Endothelial cell of umbilical vein (primary cell): ENCODE results near the gene GCLC. TPM values are rescaled to one million over a fixed set of nuclear protein-coding genes. Genes with fewer than 3 reads are reported as not detected.

ENCODE experiments used
- BruUV-seq: library from RNA; stranded (reverse); fragments of 400-500 nt; replicated peaks from 2 replicates; lab custom pipeline; 2021; lab: Mats Ljungman, UMichigan
- CTCF ChIA-PET: fragments of 300-600, 350-600 bp; sonication (Branson Sonifier 250); formaldehyde crosslinking; loops from one replicate; lab custom pipeline; 2021; ENCODE audit warnings: antibody characterized with exemption, inconsistent platforms; lab: Charles Lee
- POLR2A ChIA-PET: fragments of 300-600, 350-600 bp; sonication (Branson Sonifier 250); formaldehyde crosslinking; loops from one replicate; lab custom pipeline; 2021; ENCODE audit warnings: antibody characterized with exemption, inconsistent platforms; lab: Charles Lee
- DNase-seq: peaks from one replicate; pipeline ENCODE4 v3.0.0-alpha.2; 2011; ENCODE audit warnings: low read depth, low spot score
- FAIRE-seq: peaks from 2 replicates; lab custom pipeline; 2011; peaks lifted over from hg19 to GRCh38; lab: Jason Lieb, UNC
- H2AFZ ChIP-seq: 2 replicates; pipeline ENCODE4 v1.6.0; 2012; ENCODE audit warnings: low read depth, low read length, control low read depth, inconsistent platforms
- H3K27ac ChIP-seq: 2 replicates; pipeline ENCODE4 v1.5.1; 2011; ENCODE audit warnings: low read depth, mild to moderate bottlenecking, control low read depth, low read length, moderate library complexity; ENCODE audit not compliant: insufficient read depth
- H3K27me3 ChIP-seq, 2 experiments: 2 replicates each; pipeline versions ENCODE4 v1.6.0 to v1.6.1; 2011; ENCODE audit warnings: low read length in 2 of 2, mixed read lengths in 1 of 2; ENCODE audit not compliant: control insufficient read depth in 2 of 2, insufficient read depth in 2 of 2
- H3K36me3 ChIP-seq, 2 experiments: 2 replicates in 1 of 2; 3 replicates in 1 of 2; pipeline ENCODE4 v1.5.1; 2011; ENCODE audit warnings: low read length in 2 of 2, mild to moderate bottlenecking in 1 of 2, moderate library complexity in 1 of 2; ENCODE audit not compliant: control insufficient read depth in 2 of 2, insufficient read depth in 2 of 2; ENCODE audit errors: extremely low read depth in 1 of 2
- H3K4me1 ChIP-seq: 3 replicates; pipeline ENCODE4 v1.5.1; 2011; ENCODE audit warnings: mild to moderate bottlenecking, low read length; ENCODE audit not compliant: control insufficient read depth, insufficient read depth; ENCODE audit errors: extremely low read depth
- H3K4me2 ChIP-seq: 2 replicates; pipeline ENCODE4 v1.6.1; 2011; ENCODE audit warnings: low read length, control low read depth, mixed read lengths; ENCODE audit not compliant: insufficient read depth
- H3K4me3 ChIP-seq, 3 experiments: fragments of 200-600 bp in 1 of 3; sonication (generic), shearing (Covaris generic) in 1 of 3; replicated peaks in 1 of 3; 2 replicates each; pipeline ENCODE4 v1.5.1; 2011 to 2016; ENCODE audit warnings: control low read depth in 3 of 3, low read length in 3 of 3, mild to moderate bottlenecking in 2 of 3, inconsistent platforms in 1 of 3, low read depth in 1 of 3, moderate library complexity in 1 of 3; ENCODE audit not compliant: insufficient read depth in 1 of 3
- H3K79me2 ChIP-seq: 2 replicates; pipeline ENCODE4 v1.6.0; 2012; ENCODE audit warnings: low read length, inconsistent platforms; ENCODE audit not compliant: control insufficient read depth, insufficient read depth
- H3K9ac ChIP-seq: replicated peaks from 2 replicates; pipeline ENCODE3; 2011; ENCODE audit warnings: low read length, control low read depth; ENCODE audit not compliant: insufficient read depth; ENCODE audit errors: extremely low read depth
- H3K9me1 ChIP-seq: replicated peaks from 3 replicates; pipeline ENCODE4 v1.6.0; 2011; ENCODE audit warnings: mild to moderate bottlenecking, low read length; ENCODE audit not compliant: control insufficient read depth, insufficient read depth; ENCODE audit errors: extremely low read depth
- H3K9me3 ChIP-seq: replicated peaks from 2 replicates; pipeline ENCODE4 v1.5.1; 2012; ENCODE audit warnings: low read length, inconsistent platforms; ENCODE audit not compliant: control insufficient read depth, insufficient read depth
- H4K20me1 ChIP-seq: replicated peaks from 2 replicates; pipeline ENCODE3; 2011; ENCODE audit warnings: mild to moderate bottlenecking, low read length; ENCODE audit not compliant: control insufficient read depth, insufficient read depth; ENCODE audit errors: extremely low read depth
- CTCF ChIP-seq, 2 donors: IDR thresholded peaks; 1 replicate in 1 of 2; 2 replicates in 1 of 2; pipeline ENCODE4 v1.5.1; 2011; ENCODE audit warnings: low read length in 2 of 2, mild to moderate bottlenecking in 2 of 2, moderate library complexity in 2 of 2, control low read depth in 1 of 2, inconsistent platforms in 1 of 2, low read depth in 1 of 2; ENCODE audit not compliant: insufficient read depth in 1 of 2; ENCODE audit errors: extremely low read depth in 1 of 2
- EZH2 ChIP-seq: IDR thresholded peaks from 2 replicates; pipeline ENCODE4 v1.6.1; 2012; ENCODE audit warnings: borderline replicate concordance, low read depth, mild to moderate bottlenecking, moderate library complexity, low read length, inconsistent platforms; ENCODE audit not compliant: severe bottlenecking
- FOS ChIP-seq: IDR thresholded peaks from 2 replicates; pipeline ENCODE4 v1.6.1; 2011; ENCODE audit warnings: mild to moderate bottlenecking, low read length, moderate library complexity, borderline replicate concordance; ENCODE audit not compliant: insufficient read depth
- GATA2 ChIP-seq: IDR thresholded peaks from 2 replicates; pipeline ENCODE4 v1.7.0; 2011; ENCODE audit warnings: low read depth, mild to moderate bottlenecking, moderate library complexity, mixed read lengths, low read length; ENCODE audit not compliant: insufficient read length, insufficient read depth
- JUN ChIP-seq: IDR thresholded peaks from 2 replicates; pipeline ENCODE4 v1.6.1; 2011; ENCODE audit warnings: borderline replicate concordance, low read depth; ENCODE audit not compliant: insufficient read length, insufficient read depth
- MAX ChIP-seq: IDR thresholded peaks from 2 replicates; pipeline ENCODE4 v1.6.1; 2011; ENCODE audit not compliant: insufficient read depth, insufficient read length
- MYC ChIP-seq: IDR thresholded peaks from one replicate; pipeline ENCODE4 v1.6.1; 2011; ENCODE audit warnings: mild to moderate bottlenecking, low read depth, low read length
- POLR2A ChIP-seq: IDR thresholded peaks from 2 replicates; pipeline ENCODE4 v1.6.1; 2012; ENCODE audit warnings: low read depth, mild to moderate bottlenecking, control low read depth, low read length
- POLR2AphosphoS5 ChIP-seq: IDR thresholded peaks from 2 replicates; pipeline ENCODE4 v1.6.1; 2012; ENCODE audit warnings: low read depth, mild to moderate bottlenecking, control low read depth, low read length, moderate library complexity; ENCODE audit not compliant: insufficient read depth
- dilution Hi-C: fragments of 300-500 bp; cut with MboI; formaldehyde crosslinking; loops from one replicate; pipeline ENCODE4 v1.15.0; 2019; ENCODE audit warnings: low sequenced_read_pairs; ENCODE audit not compliant: extremely low pct_ligation_motif_present
- intact Hi-C: fragments of 100-400 bp; cut with micrococcal nuclease; formaldehyde crosslinking; loops from one replicate; pipeline ENCODE4 v1.10.0; 2022
- polyA plus RNA-seq, 4 experiments: library from polyadenylated mRNA; depleted of rRNA in 3 of 4; stranded (reverse) in 3 of 4; unstranded in 1 of 4; fragments of >200 nt; gene quantifications; 2 replicates each; pipeline versions ENCODE4 v1.2.1 to v1.2.3, GENCODE V29; 2011 to 2012; ENCODE audit warnings: missing spikeins in 1 of 4
- total RNA-seq: library from RNA; stranded (reverse); gene quantifications from 2 replicates; pipeline ENCODE4 v1.2.3, GENCODE V29; 2021

The GCLC gene
- total and polyA plus RNA-seq, 2 donors (not counting 3 experiments of a cell fraction or from before 2014, with no cell fraction given): 7.3 to 22.8 TPM

GRCh38 chr6:53476964-53477363, 67.9 kb downstream of the GCLC start:
- intact Hi-C loops: no loop called here
- TF ChIP-seq EZH2: no peak
- TF ChIP-seq POLR2A: no peak
- TF ChIP-seq POLR2AphosphoS5: no peak
- no peak for TF ChIP-seq CTCF (IDR thresholded peaks at IDR 0.05; ENCODE audit: extremely low read depth in 1 of 2, insufficient read depth in 1 of 2, low read depth in 1 of 2, low read length in 2 of 2)
- TF ChIP-seq JUN: no peak
- no peak overlapping the region for H3K4me3 ChIP-seq
- FAIRE-seq (no peak), DNase-seq (no peak)
- no peaks in the 10 kb centered on the region for H3K9me1 ChIP-seq
- no peak overlapping the region for H3K9ac ChIP-seq
- ChIA-PET CTCF (interaction anchor here (1.5 kb wide), 1 partner anchor 8 kb away, joined by 5 read pairs; no protein-coding TSS in a partner anchor), POLR2A (no interaction called here)
- H3K4me1 ChIP-seq: no peaks in the 10 kb centered on the region
- dilution Hi-C loops: no loop called here
- no peaks in the 10 kb centered on the region for H3K79me2 ChIP-seq
- no peak overlapping the region for H3K27ac ChIP-seq
- no peaks in the 10 kb centered on the region for H4K20me1 ChIP-seq
- no peak overlapping the region for H3K4me2 ChIP-seq
- no peaks in the 10 kb centered on the region for H3K36me3 ChIP-seq
- H3K27me3 ChIP-seq: peaks cover 6 to 7% of the 10 kb centered on the region in 2 experiments
- H3K9me3 ChIP-seq: no peaks in the 10 kb centered on the region
- no TSS peak for BruUV-seq
- no peak overlapping the region for H2AFZ ChIP-seq

- no peak for TF ChIP-seq CTCF (IDR thresholded peaks at IDR 0.05; ENCODE audit: extremely low read depth in 1 of 2, insufficient read depth in 1 of 2, low read depth in 1 of 2, low read length in 2 of 2)
- TF ChIP-seq MYC: no peak
- no peak for TF ChIP-seq EZH2
- no peak for TF ChIP-seq FOS
- no peak for TF ChIP-seq POLR2A
- no peak for TF ChIP-seq MAX
- no peak for TF ChIP-seq POLR2AphosphoS5
- no peak for TF ChIP-seq GATA2
- TF ChIP-seq JUN: no peak
- Histone ChIP-seq H4K20me1 (no peaks in the 10 kb centered on the region), H3K4me3 (no peak overlapping the region), H3K4me1 (no peaks in the 10 kb centered on the region), H2AFZ (no peak overlapping the region), H3K36me3 (no peaks in the 10 kb centered on the region), H3K9me3 (no peaks in the 10 kb centered on the region), H3K9me1 (no peaks in the 10 kb centered on the region), H3K4me2 (no peak overlapping the region), H3K27ac (no peak overlapping the region), H3K79me2 (no peaks in the 10 kb centered on the region), H3K27me3 (peaks cover 4 to 5% of the 10 kb centered on the region in 2 experiments), H3K9ac (no peak overlapping the region)
- FAIRE-seq: no peak
- dilution Hi-C loops: no loop called here
- no peak for DNase-seq
- intact Hi-C loops: no loop called here
- POLR2A ChIA-PET: no interaction called here
- BruUV-seq: no TSS peak
- CTCF ChIA-PET: no interaction called here
These were observed 70.9 kb downstream of the GCLC start for GRCh38 chr6:53474010-53474409.
